HG03442 (cell line): Measurements from ENCODE around the gene RASGRF1.
"Not testable (repeated sequence)": the region's sequence is repeated elsewhere in the genome, so short reads cannot be mapped to it uniquely, and the experiment has no call there.

ENCODE experiments used
- ATAC-seq: cut with Tn5 transposase; IDR thresholded peaks from one replicate; pipeline ENCODE4 v1.9.1; 2021; ENCODE audit warnings: mild to moderate bottlenecking, moderate library complexity; ENCODE audit not compliant: unreplicated experiment

The RASGRF1 gene

DNA sequence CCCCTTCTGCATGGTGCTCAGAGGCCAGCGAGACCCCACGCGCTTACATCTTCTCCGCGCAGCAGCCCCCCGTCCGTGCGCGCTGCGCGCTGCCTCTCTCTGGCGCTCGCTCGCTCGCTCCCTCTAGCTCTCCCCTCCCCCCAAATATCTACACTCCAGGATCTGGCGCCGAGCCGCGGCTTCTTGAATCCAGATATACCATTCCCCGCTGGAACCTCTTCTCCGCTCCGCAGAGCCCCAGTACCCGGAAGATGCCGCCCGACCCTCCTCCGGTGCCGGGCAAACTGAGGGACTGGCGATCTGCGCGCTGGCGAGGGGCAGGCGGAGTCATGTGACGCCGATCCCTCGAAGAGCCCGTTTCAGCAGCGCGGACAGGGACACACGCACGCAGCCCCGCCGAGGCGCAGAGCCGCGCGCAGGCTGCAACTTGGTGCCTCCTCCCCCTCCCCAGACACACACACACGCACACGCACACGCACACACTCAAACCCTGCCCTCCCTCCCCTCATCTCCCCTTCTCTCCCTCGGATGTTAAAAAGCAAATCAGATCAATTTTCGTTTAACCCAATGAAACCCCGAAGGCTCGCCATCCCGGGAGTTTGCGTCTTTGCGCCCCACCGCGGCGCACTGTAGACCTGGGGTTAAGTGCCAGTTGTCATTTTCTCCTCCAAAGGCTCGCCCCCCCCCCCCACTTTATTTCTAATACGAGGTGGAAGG lies at the start of gene RASGRF1:
Gene RASGRF1, minus strand, starts transcription at position 294 of the 717 bp plus-strand sequence. Its CDS starts 282 bp downstream, at position 12.
- no peak for ATAC-seq

- ATAC-seq, result no peak
These were observed 46.0 kb upstream of the RASGRF1 start for GRCh38 chr15:79136434-79137046.

DNA sequence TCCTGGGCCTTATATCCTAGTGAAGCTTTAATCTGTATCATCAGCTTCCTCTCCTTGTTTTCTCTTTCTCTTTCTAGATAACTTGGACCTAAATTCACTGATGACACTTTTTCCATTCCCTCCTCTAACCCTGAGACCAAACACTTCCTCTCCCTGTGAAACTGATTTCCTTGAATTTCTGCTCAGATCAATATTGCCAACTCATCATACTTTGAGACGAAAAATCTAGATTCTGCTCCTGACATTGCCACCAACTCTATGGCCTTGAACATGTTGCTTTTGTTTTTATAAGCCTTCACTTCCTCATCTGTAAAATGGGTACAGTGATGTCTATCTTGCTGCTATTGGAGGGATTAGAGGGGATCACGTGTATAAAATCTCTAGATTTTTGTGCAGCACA lies 42.7 kb upstream of the RASGRF1 start:
- ATAC-seq, result no peak

DNA sequence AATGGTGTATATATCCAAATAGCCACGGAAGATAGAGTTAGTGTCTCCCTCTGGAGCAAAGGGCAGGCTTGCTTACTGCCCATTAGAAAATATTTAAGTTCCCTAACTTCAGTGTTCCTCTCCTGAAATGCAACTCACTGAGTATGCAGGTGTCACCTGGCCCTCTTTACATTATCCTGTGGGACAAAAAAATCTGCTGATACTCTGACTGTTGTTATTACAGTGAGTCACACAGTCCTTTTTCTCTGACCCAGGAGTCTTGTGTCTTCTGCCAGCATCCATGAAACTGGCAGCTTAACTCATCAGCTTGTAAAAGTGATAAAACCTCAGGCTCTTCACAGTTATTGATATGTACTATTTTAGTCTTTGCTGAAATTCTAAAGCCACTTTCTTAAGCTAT lies 42.2 kb upstream of the RASGRF1 start:
- ATAC-seq, result no peak

GRCh38 chr15:79132361-79132760 lies 41.8 kb upstream of the RASGRF1 start:
- no peak for ATAC-seq

- no peak for ATAC-seq
These were observed 40.1 kb upstream of the RASGRF1 start for GRCh38 chr15:79130535-79131130.

DNA sequence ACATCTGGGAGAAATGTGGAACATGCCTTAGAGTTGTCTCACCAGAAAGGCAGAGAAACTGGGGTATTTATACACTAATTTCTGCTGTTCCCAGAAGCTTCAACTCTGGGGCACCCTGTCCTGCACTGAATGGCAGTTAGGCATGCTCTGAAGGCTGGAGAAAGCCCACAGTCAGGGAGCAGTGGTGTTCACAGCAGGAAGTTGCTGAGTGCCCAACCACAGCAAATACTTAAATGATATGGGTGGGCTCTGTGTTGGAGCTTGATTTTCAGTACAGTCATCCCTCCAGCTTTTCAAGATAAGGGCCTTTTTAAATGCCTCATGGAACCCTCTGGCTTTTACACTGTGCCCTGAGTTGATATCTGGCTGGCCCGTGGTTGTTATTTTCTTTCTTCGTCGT lies 38.7 kb upstream of the RASGRF1 start:
- ATAC-seq, result no peak

GRCh38 chr15:79128556-79128955 lies 38.0 kb upstream of the RASGRF1 start:
- no peak for ATAC-seq

DNA sequence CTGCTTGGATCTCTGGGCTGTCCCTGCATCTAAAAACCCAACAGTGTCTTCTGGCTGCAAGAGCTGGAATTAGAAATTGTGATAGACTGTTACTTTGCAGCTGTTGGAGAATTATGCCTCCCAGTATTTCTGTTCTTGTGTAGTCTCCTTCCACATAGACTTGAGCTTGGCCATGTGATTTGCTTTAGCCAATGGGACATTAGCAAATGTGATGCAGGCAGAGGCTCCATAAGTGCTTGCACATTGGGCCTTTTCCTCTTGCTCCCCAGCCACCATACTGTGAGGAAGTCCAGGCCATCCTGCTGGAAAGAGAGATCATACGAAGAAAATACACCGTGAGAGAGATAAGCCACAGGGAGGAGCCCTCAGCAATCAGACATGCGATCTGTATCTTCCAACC lies 33.8 kb upstream of the RASGRF1 start:
- ATAC-seq, result no peak

DNA sequence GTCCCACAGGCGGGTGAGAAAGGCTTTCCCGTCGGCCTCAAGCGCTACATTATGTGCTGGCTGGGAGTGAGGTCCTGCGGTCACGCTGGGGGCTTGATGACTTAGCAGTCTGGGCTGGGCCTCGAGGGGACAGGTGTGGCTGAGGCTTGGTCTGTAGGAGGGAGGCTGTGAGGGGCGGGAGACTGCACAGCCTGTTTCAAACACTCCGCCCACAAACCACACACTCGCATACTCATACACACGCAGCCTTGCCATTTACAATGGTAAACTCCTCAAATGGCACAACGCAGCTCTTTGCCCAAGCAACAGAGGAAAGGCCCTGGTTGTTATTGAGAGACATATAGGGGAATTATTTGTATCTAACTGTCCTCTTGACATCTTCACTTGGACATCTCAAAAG lies 32.4 kb upstream of the RASGRF1 start:
- ATAC-seq, result no peak

DNA sequence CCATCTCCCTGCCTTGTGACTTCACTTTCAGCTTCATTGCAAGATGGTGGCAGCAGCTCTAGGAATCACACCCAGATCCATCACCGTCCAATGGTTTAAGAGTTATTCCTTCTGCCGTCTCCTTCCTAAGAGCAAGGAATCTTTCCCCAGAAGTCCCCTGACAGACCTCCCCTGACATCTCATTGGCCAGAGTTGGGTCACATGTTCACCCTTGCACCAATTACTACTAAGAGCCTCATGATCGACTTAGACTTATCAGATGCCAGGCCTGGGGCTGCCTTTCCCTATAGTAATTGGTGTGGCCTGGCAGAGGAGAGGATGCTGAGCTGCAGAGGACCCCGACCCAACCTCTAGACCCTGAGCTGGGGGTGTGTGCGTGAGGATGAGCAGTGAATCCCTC lies 31.8 kb upstream of the RASGRF1 start:
- ATAC-seq, result no peak

GRCh38 chr15:79121571-79121970 lies 31.0 kb upstream of the RASGRF1 start:
- no peak for ATAC-seq

DNA sequence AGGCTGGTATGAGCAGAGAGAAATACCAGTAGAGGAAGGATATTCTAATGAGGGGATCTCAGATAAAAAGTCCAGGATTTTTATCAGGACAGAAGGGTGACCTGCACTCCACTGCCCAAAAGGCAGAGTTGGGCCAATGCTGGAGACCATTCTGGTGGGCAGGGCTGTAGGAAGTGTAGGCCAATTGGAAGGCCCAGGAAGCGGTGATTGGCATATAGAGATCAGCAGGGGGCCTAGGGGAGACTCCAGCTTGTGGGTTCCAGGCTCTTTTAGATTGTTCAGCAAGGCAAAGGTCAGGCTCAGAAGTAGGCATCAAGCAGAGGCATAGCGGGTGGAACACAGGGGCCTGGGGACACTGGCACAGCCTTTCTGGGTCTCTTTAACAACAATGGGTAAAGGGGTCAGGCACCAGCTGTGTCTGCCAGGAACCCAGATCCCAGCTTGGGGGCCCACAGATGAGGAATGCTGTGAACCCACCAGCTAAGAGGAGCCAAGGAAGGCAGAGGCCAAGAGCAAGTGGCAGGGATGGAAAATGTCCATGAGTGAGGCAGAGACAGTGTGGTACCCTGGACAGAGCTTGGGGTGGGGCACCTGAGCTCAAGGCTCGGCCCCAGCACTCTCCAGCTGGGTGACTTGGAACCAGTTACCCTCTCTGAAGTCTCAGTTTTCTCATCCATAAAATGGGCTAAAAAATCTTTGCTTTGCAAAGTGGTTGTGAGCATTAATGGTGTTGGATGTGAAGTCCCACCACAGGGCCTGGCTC lies 27.0 kb upstream of the RASGRF1 start:
- ATAC-seq, result no peak

- no peak for ATAC-seq
These were observed 26.2 kb upstream of the RASGRF1 start for GRCh38 chr15:79116771-79117170.

GRCh38 chr15:79115986-79116665 lies 25.5 kb upstream of the RASGRF1 start:
- ATAC-seq, result no peak

- ATAC-seq, result no peak
These were observed 23.3 kb upstream of the RASGRF1 start for GRCh38 chr15:79113831-79114230.

GRCh38 chr15:79111404-79111803 lies 20.8 kb upstream of the RASGRF1 start:
- not testable (repeated sequence) for ATAC-seq

- no peak for ATAC-seq
These were observed 14.6 kb upstream of the RASGRF1 start for GRCh38 chr15:79105141-79105540.

DNA sequence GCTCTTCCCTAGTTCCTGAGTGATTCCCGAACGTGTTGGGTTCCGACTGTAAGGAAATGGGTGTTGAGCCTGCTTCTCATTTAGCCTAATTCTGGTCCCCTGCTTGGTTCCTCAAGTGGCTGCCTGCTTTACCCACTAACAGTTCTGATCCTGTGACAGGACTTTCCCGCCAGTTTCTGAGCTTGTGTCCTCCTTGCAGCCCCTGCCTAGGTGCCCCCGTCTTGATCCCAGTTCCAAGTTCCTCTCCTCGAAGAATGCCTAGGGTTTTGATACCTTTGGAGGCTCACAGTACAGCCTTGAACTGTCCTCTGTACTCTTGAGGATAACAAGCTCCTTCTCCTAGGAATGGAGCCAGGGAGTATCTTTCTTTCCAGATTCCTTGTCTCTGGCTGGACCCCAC lies 12.0 kb upstream of the RASGRF1 start:
- no peak for ATAC-seq

DNA sequence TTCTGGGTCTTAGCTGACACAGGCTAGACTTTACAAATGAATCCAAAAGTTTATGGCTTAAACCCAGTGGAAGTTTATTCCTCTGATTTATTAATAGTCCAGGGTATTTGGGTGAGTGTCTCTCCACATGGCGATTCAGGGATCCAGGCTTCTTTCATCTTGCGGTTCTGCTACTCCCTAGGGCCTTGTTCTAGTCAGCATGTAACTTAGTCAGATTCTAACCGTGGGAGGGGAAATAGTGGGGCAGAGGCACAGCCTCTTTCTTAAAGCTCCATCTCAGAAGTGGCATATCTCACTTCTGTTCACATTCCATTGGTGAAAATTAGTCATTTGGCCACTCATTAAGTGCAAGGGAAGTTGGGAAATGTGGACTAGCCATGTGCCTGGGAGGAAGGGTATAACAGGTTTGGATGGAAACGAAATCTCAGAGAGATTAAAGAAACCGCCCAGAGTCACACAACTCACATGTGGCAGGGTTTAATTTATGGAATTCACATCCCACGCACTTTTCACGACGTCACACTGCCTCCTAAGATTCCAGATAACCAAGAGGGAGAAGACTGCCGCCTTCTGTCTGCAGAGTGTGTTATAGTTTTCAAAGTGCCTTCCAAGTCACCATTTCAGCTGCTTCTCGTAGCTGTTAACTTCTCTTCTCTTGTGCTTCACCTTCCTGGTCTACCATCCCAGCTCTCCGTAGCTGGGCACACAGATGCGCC lies 11.4 kb upstream of the RASGRF1 start:
- no peak for ATAC-seq
